NT2/D1 (cell line): ENCODE results near the gene LRRC26.

Experiments
- YY1 ChIP-seq: IDR thresholded peaks from 2 replicates; pipeline ENCODE4 v1.6.1; 2011; ENCODE audit not compliant: insufficient read length, insufficient read depth
- ZNF274 ChIP-seq: IDR thresholded peaks from 2 replicates; pipeline ENCODE4 v1.6.1; 2011; ENCODE audit warnings: mild to moderate bottlenecking, low read depth, low read length

DNA sequence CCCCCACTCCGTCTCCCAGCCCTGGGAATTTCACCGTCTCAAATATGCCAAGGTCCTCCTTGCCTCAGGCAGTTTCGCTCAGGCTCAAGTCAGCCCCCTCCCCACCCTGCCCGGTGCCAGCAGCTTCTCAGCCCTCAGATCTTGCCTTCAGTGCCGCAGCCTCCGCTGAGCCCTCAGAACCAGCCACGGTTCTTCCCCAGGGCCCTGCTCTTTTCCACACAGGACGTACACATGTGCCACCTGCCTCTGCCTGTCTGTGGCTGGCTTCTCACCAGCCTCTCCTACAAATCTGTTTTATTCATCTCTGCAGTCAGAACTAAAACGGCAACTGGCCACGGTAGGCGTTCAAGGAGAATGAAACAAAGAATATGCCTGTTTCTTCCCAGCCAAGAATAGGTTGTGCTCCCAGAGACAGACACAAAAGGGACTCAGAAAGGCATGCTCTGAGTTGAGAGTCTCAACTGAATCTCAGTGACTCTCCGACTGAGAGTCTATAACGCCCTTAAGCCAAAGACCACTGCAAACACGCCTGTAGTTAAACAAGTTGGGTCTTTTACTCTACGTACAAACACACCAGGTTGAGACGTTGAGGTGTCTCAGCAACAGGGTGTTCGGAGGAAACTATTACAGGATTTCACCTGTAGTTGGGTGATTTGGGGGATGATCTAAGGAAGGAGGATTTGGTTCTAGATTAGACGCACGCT is 41.5 kb downstream of the LRRC26 start:
- TF ChIP-seq ZNF274: no peak
- TF ChIP-seq YY1: no peak
